Ramos (cell line): ENCODE results near the gene PREX1.
"Not testable (repeated sequence)": the region's sequence is repeated elsewhere in the genome, so short reads cannot be mapped to it uniquely, and the experiment has no call there.

Experiments
- in situ Hi-C: fragments of 300-500 bp; cut with MboI; formaldehyde crosslinking; loops from one replicate; pipeline ENCODE4 v1.14.3; 2022; ENCODE audit warnings: low sequenced_read_pairs; ENCODE audit not compliant: unreplicated experiment

PREX1 gene

GRCh38 chr20:48603116-48603818 lies 224.5 kb downstream of the PREX1 start:
- in situ Hi-C loops, result loop anchor here (25.0 kb wide), 1 partner anchor 1416 kb away; no protein-coding TSS in a partner anchor

GRCh38 chr20:48601798-48602197 lies 226.0 kb downstream of the PREX1 start:
- in situ Hi-C loops, result loop anchor here (25.0 kb wide), 1 partner anchor 1414 kb away; no protein-coding TSS in a partner anchor

- in situ Hi-C loops, result loop anchor here (25.0 kb wide), 1 partner anchor 1413 kb away; no protein-coding TSS in a partner anchor
These were observed 227.3 kb downstream of the PREX1 start for GRCh38 chr20:48600470-48600945.

DNA sequence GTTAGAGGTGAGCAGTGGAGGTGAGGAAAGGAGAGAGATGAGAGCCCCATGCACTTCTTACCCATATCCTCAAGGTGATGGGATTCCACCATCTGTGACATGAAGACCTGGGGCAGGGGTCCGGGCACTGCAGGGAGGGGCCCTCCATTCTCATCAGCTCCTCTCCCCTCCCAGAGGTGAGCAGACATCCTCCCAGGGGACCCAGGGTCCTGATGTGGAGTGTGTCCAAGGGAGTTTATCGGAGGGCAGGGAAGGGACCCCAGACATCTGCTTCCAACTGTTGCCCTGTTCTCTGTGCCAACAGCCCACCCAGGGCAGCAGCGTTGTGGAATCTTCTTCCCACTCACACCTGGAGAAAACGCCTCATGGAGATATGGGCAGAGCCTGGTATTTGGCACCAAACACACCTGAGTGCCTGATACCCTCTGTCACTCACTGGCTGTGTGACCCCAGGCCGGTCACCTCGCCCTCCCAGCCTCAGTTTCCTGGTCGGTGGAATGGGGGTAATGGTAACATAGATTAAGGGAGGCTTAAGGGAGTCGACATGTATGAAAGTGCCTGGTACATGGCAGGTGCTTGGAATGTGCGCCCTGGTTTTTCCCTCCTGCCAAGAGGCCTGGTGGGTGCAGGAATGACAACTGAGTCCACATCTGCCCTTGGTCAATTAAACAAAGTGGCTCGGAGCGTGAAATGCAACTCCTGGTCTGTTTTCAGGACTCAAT lies 227.9 kb downstream of the PREX1 start:
- in situ Hi-C loops, result loop anchor here (25.0 kb wide), 1 partner anchor 1413 kb away; no protein-coding TSS in a partner anchor

GRCh38 chr20:48599106-48599747 lies 228.6 kb downstream of the PREX1 start:
- in situ Hi-C loops, result no loop called here

- in situ Hi-C loops, result not testable (repeated sequence)
These were observed 229.4 kb downstream of the PREX1 start for GRCh38 chr20:48598303-48598941.

DNA sequence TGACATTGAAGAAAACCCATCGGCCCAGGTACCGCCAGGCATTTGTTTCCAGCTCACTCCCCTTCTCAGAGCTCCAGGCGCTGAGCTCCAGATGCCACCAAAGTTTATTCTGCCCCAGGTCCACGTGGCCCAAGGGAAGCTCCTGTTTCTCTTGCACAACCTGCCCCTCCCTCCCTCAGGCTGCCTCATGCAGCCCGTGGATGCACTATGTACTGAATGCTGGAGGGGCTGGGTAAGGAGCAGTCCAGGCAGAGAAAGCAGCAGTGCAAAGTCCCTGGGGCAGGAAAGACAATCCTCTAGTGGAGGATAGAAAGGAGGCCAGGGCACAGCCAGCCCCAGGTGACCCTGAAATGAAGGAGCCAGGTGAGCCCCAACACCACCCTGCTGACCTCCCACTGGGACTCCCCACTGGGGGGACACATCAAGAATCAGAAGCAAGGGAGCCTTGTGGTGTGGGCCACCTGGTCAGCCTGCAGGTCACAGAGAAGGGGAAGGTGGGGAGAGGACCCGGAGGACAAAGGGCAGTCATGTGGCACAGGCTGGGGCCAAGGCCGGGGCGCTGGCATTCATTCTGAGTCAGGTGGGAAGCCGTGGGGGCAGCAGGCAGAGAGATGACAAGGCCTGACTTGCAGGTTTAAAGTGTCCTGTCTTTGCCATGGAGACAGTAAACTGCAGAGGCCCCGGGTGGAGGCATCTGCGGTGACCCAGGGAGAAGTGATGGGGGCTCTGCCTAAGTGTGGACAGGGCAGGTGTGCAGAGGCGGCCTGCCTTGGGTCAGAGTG lies 230.1 kb downstream of the PREX1 start:
- in situ Hi-C loops, result no loop called here

GRCh38 chr20:48596334-48596898 lies 231.4 kb downstream of the PREX1 start:
- in situ Hi-C loops, result no loop called here

DNA sequence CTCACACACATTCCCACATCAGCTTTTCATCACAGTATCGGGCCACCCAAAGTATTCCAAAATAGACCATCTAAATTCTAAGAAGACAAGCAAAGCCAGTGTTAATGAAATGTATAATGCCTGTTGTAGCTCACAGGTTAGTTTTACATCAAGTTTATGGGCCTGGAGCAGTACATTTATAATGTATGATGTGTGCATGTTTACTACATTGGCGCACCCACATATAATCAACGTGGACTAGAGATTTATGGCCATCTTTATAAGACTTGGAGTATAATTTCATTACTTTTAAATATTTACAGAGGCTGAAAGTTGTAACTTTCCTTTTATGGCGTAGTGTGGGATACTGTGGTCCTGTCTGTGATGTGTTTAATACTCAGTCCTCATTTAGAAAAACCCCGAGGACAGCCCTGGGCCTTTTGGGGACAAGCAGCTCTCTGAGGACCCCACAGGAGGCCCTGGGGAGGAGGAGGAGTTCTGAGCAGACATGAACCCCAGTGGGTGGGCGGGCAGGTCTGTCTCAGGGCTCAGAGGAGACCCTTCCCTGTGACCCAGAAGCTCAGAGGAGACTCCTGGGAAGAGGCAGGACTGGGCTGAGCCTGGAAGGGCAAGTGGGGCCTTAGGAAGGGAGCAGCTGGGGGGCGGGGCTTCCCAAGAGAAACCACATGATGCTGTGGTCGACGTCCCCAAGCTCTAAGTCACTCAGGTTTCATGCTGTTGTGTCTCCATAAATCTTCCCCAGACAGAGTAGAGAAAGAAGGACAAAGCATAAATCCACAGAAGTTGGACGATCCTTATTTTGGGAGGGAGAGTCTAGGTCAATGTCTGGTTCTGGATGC lies 232.1 kb downstream of the PREX1 start:
- in situ Hi-C loops, result no loop called here

GRCh38 chr20:48594533-48594932 lies 233.3 kb downstream of the PREX1 start:
- in situ Hi-C loops, result no loop called here

DNA sequence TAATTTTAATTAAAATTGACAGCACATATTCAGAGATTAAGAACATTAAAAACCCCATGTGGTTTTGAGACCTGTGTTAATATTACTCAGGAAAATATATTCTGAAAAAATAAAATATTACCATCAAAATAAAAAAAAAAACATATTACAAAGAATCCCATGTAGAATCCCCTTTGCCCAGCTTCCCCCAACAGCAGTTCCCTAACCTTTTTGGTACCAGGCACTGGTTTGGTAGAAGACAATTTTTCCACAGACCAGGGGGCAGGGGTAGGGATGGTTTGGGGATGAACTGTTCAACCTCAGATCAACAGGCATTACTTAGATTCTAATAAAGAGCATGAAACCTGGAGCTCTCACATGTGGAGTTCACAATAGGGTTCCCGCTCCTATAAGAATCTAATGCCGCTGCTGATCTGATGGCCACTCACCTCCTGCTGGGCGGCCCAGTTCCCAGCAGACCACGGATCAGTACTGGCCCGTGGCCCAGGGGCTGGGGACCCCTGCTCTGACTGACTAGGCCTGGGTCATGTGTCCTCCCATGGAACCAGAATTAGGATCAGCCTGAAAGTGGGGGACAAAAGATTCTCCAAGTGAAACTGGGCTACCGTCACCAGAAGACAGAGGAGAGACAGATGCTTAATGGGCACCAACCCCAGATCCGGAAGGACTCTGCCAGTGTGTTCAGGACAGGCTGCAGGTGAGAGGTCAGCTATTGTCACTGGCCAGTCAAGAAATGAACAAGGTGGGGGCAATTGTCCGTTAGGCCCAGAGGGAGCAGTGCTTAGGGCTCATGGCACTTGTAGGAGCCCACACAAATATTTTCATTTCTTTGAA lies 235.5 kb downstream of the PREX1 start:
- in situ Hi-C loops, result no loop called here

- in situ Hi-C loops, result no loop called here
These were observed 241.1 kb downstream of the PREX1 start for GRCh38 chr20:48586730-48587129.

- in situ Hi-C loops, result no loop called here
These were observed 242.5 kb downstream of the PREX1 start for GRCh38 chr20:48585061-48585870.

DNA sequence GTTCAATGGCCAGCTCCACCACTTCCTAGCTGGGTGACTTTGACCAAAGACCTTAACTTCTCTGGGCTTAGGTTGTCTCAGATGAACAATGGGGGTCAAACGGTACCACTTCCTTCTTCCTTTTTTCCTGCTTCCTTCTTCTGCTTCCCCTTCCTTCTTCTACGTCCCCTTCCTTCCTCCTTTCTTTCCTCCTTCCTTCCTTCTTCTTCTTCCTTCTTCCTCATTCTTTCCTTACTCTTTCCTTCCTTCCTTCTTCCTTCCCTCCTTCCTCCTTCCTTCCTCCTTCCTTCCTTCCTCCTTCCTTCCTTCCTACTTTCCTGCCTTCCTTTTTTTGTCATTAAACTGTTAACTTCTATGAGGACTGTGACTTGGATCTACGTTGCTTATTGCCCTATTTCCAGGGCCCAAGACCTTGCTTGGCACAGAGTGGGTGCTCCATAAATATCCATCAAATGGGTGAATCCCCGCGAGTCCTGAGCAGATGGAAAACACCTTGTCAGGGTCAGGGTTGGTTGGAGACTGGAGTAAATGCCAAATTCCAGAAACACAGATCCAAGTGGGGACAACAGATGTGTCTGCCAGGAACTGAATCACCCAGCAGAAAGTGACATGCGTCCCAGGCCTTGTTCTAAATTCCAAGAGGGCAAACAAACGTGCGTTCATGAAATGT lies 243.3 kb downstream of the PREX1 start:
- in situ Hi-C loops, result no loop called here

DNA sequence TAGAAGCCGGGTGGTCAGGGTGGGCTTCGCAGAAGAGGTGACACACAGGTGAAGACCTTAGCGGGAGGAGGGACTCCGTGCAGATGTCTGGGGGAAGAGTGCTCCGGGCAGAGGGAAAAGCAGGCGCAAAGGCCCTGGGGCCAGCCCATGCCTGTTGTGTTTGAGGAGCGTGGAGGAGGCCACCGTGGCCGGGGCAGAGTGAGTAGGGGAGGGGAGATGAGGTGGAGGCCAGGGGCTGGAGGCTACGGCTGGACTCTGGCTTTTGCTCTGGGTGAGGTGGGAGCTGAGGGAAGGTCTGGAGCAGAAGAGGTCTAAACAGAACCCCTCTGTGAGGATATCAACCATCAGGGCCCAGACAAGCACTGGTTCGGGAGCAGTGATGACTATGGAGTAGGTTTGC lies 244.0 kb downstream of the PREX1 start:
- in situ Hi-C loops, result no loop called here

- in situ Hi-C loops, result no loop called here
These were observed 244.6 kb downstream of the PREX1 start for GRCh38 chr20:48583171-48583570.
